IMR-90 (cell line): ENCODE measurements around the gene LTBP1. TPM values are rescaled to one million over a fixed set of nuclear protein-coding genes. Genes with fewer than 3 reads are reported as not detected.

ENCODE experiments used
- ATAC-seq: fragments of 200-7000 bp; cut with Tn5 transposase; 2 replicates; pipeline ENCODE4 v1.9.1; 2020; ENCODE audit warnings: low read depth, mild to moderate bottlenecking, moderate library complexity
- BruUV-seq: library from RNA; stranded (reverse); fragments of 400-500 nt; replicated peaks from 2 replicates; lab custom pipeline; 2021; lab: Mats Ljungman, UMichigan
- CTCF ChIA-PET: fragments of 300-600 bp; formaldehyde crosslinking; extraction: SDS; loops from one replicate; lab custom pipeline; 2021; ENCODE audit warnings: antibody characterized with exemption; lab: Yijun Ruan, JAX
- POLR2A ChIA-PET: fragments of 300-600 bp; sonication (Branson Sonifier 250); formaldehyde crosslinking; loops from one replicate; lab custom pipeline; 2022; ENCODE audit warnings: antibody characterized with exemption; ENCODE audit not compliant: unreplicated experiment; lab: Charles Lee
- DNase-seq: peaks from one replicate; pipeline ENCODE4 v3.0.0; 2013
- H2AFZ ChIP-seq: replicated peaks from 2 replicates; pipeline ENCODE3; 2013; ENCODE audit warnings: low read length, mild to moderate bottlenecking; ENCODE audit not compliant: poor library complexity
- H2AK5ac ChIP-seq: 2 replicates; pipeline ENCODE4 v1.6.1; 2013; ENCODE audit warnings: low read depth, low read length, inconsistent platforms
- H2AK9ac ChIP-seq: replicated peaks from 2 replicates; pipeline ENCODE3; 2013; ENCODE audit warnings: mild to moderate bottlenecking, low read depth, low read length, moderate library complexity; ENCODE audit not compliant: poor library complexity
- H2BK120ac ChIP-seq: 2 replicates; pipeline ENCODE4 v1.6.1; 2013; ENCODE audit warnings: low read depth, low read length, inconsistent platforms
- H2BK15ac ChIP-seq: 3 replicates; pipeline ENCODE4 v1.6.1; 2013; ENCODE audit warnings: low read depth, low read length, inconsistent platforms
- H2BK20ac ChIP-seq: 2 replicates; pipeline ENCODE4 v1.6.1; 2013; ENCODE audit warnings: low read depth, mild to moderate bottlenecking, inconsistent platforms, low read length, moderate library complexity
- H2BK5ac ChIP-seq: 2 replicates; pipeline ENCODE4 v1.6.1; 2013; ENCODE audit warnings: mild to moderate bottlenecking, low read depth, low read length, inconsistent platforms; ENCODE audit not compliant: poor library complexity, severe bottlenecking
- H3K14ac ChIP-seq: replicated peaks from 2 replicates; pipeline ENCODE4 v1.6.1; 2013; ENCODE audit warnings: low read depth, low read length, inconsistent platforms
- H3K18ac ChIP-seq: 2 replicates; pipeline ENCODE4 v1.6.1; 2013; ENCODE audit warnings: low read depth, low read length, control low read depth
- H3K23ac ChIP-seq: 2 replicates; pipeline ENCODE4 v1.6.1; 2013; ENCODE audit warnings: low read depth, low read length, inconsistent platforms
- H3K27ac ChIP-seq: 2 replicates; pipeline ENCODE4 v1.5.1; 2013; ENCODE audit warnings: mild to moderate bottlenecking, control low read depth, low read length; ENCODE audit not compliant: insufficient read depth
- H3K27me3 ChIP-seq: 2 replicates; pipeline ENCODE4 v1.6.1; 2013; ENCODE audit warnings: low read length; ENCODE audit not compliant: control insufficient read depth, insufficient read depth
- H3K36me3 ChIP-seq: 2 replicates; pipeline ENCODE4 v1.6.1; 2013; ENCODE audit warnings: low read length, mixed read lengths; ENCODE audit not compliant: control insufficient read depth, insufficient read depth
- H3K4ac ChIP-seq: 2 replicates; pipeline ENCODE4 v1.6.1; 2013; ENCODE audit warnings: low read depth, low read length, inconsistent platforms
- H3K4me1 ChIP-seq: 2 replicates; pipeline ENCODE4 v1.6.1; 2013; ENCODE audit warnings: low read length, mixed read lengths; ENCODE audit not compliant: control insufficient read depth, insufficient read depth
- H3K4me2 ChIP-seq: 2 replicates; pipeline ENCODE4 v1.6.1; 2013; ENCODE audit warnings: low read depth, mild to moderate bottlenecking, control low read depth, low read length, moderate library complexity
- H3K4me3 ChIP-seq: 2 replicates; pipeline ENCODE4 v1.5.1; 2013; ENCODE audit warnings: low read depth, mild to moderate bottlenecking, control low read depth, low read length, moderate library complexity; ENCODE audit not compliant: insufficient read depth
- H3K56ac ChIP-seq: 2 replicates; pipeline ENCODE4 v1.6.1; 2013; ENCODE audit warnings: low read length, inconsistent platforms; ENCODE audit not compliant: insufficient read depth; ENCODE audit errors: extremely low read depth
- H3K79me1 ChIP-seq, 2 experiments: 2 replicates each; pipeline ENCODE4 v1.6.1; 2013; ENCODE audit warnings: low read length in 2 of 2, inconsistent platforms in 1 of 2, low read depth in 1 of 2
- H3K9ac ChIP-seq: 2 replicates; pipeline ENCODE4 v1.6.1; 2013; ENCODE audit warnings: low read depth, low read length, control low read depth
- H3K9me1 ChIP-seq: 2 replicates; pipeline ENCODE4 v1.6.1; 2013; ENCODE audit warnings: low read length, inconsistent platforms; ENCODE audit not compliant: insufficient read depth
- H3K9me3 ChIP-seq: 2 replicates; pipeline ENCODE4 v1.6.1; 2013; ENCODE audit warnings: low read length; ENCODE audit not compliant: control insufficient read depth, insufficient read depth
- H4K20me1 ChIP-seq: 2 replicates; pipeline ENCODE4 v1.6.1; 2013; ENCODE audit warnings: low read length, inconsistent platforms; ENCODE audit not compliant: insufficient read depth
- H4K5ac ChIP-seq: 2 replicates; pipeline ENCODE4 v1.6.1; 2013; ENCODE audit warnings: mild to moderate bottlenecking, low read depth, low read length, control low read depth
- H4K8ac ChIP-seq, 2 experiments: 2 replicates each; pipeline ENCODE4 v1.6.1; 2013; ENCODE audit warnings: low read depth in 2 of 2, low read length in 2 of 2, control low read depth in 1 of 2, inconsistent platforms in 1 of 2
- H4K91ac ChIP-seq: 2 replicates; pipeline ENCODE4 v1.6.1; 2013; ENCODE audit warnings: low read depth, low read length, inconsistent platforms; ENCODE audit not compliant: insufficient read depth
- BHLHE40 ChIP-seq: fragments of 150-350 bp; IDR thresholded peaks from 2 replicates; pipeline ENCODE4 v1.6.1; 2016; ENCODE audit warnings: mild to moderate bottlenecking, low read depth, low read length
- CEBPB ChIP-seq: IDR thresholded peaks from 2 replicates; pipeline ENCODE4 v1.6.1; 2012; ENCODE audit warnings: low read depth, low read length, improper control_type of control experiment
- CHD1 ChIP-seq: IDR thresholded peaks from 2 replicates; pipeline ENCODE4 v1.6.1; 2012; ENCODE audit warnings: low read depth, low read length, improper control_type of control experiment
- CTCF ChIP-seq: conservative IDR thresholded peaks from 2 replicates; pipeline ENCODE4 v1.5.1; 2012; ENCODE audit warnings: mild to moderate bottlenecking, low read depth, low read length, improper control_type of control experiment
- ELK1 ChIP-seq: fragments of 150-350 bp; IDR thresholded peaks from 2 replicates; pipeline ENCODE4 v1.6.1; 2016; ENCODE audit warnings: low read depth, mild to moderate bottlenecking, low read length, moderate library complexity, borderline replicate concordance
- FOS ChIP-seq: fragments of 150-350 bp; IDR thresholded peaks from 2 replicates; pipeline ENCODE4 v1.6.1; 2016; ENCODE audit warnings: low read depth, low read length
- MAFK ChIP-seq: IDR thresholded peaks from 2 replicates; pipeline ENCODE4 v1.6.1; 2012; ENCODE audit warnings: low read depth, low read length, improper control_type of control experiment
- MAZ ChIP-seq: IDR thresholded peaks from 2 replicates; pipeline ENCODE4 v1.6.1; 2012; ENCODE audit warnings: low read depth, mild to moderate bottlenecking, low read length, improper control_type of control experiment, moderate library complexity, borderline replicate concordance
- MXI1 ChIP-seq: IDR thresholded peaks from 2 replicates; pipeline ENCODE4 v1.6.1; 2012; ENCODE audit warnings: low read depth, mild to moderate bottlenecking, low read length, moderate library complexity, borderline replicate concordance
- NFE2L2 ChIP-seq: fragments of 150-350 bp; IDR thresholded peaks from 2 replicates; pipeline ENCODE4 v1.6.1; 2016; ENCODE audit warnings: low read depth, mild to moderate bottlenecking, low read length
- POLR2A ChIP-seq: IDR thresholded peaks from 2 replicates; pipeline ENCODE4 v1.6.1; 2012; ENCODE audit warnings: mild to moderate bottlenecking, low read depth, low read length
- RAD21 ChIP-seq: IDR thresholded peaks from 2 replicates; pipeline ENCODE4 v1.6.1; 2012; ENCODE audit warnings: low read length, improper control_type of control experiment
- RCOR1 ChIP-seq: IDR thresholded peaks from 2 replicates; pipeline ENCODE4 v1.6.1; 2012; ENCODE audit warnings: mild to moderate bottlenecking, low read length, improper control_type of control experiment; ENCODE audit not compliant: insufficient replicate concordance
- RFX5 ChIP-seq: IDR thresholded peaks from 2 replicates; pipeline ENCODE4 v1.8.0; 2012; ENCODE audit warnings: low read depth, mild to moderate bottlenecking, low read length, moderate library complexity
- USF2 ChIP-seq: fragments of 150-350 bp; IDR thresholded peaks from 2 replicates; pipeline ENCODE4 v1.6.1; 2017; ENCODE audit warnings: mild to moderate bottlenecking, antibody characterized with exemption, low read length, low read depth
- WGBS, 2 experiments: methylation state at CpG; one replicate each; pipeline versions ENCODE4 v1.1.5 to v1.1.7; 2013; ENCODE audit warnings: missing lambda C conversion rate in 2 of 2; ENCODE audit not compliant: insufficient read length in 1 of 2; ENCODE audit errors: extremely low coverage in 2 of 2; 5-methylcytosine and 5-hydroxymethylcytosine counted together
- dilution Hi-C: fragments of 300-500 bp; cut with HindIII; formaldehyde crosslinking; loops from one replicate; pipeline ENCODE4 v1.14.3; 2018; ENCODE audit warnings: low sequenced_read_pairs; ENCODE audit not compliant: unreplicated experiment
- in situ Hi-C: fragments of 300-500 bp; cut with MboI; formaldehyde crosslinking; loops from 3 replicates; pipeline ENCODE4 v1.14.3; 2019; ENCODE audit warnings: low sequenced_read_pairs, inconsistent platforms, mixed read lengths
- intact Hi-C: fragments of 100-400 bp; cut with micrococcal nuclease; formaldehyde crosslinking; loops from 2 replicates; pipeline ENCODE4 v1.10.0; 2022
- polyA plus RNA-seq, 3 experiments: library from polyadenylated mRNA; depleted of rRNA; stranded (reverse); fragments of >200 nt; gene quantifications; 2 replicates each; pipeline ENCODE4 v1.2.3, GENCODE V29; 2012; ENCODE audit warnings: low replicate concordance in 1 of 3
- total RNA-seq: library from RNA; depleted of rRNA; stranded (reverse); fragments of >200 nt; gene quantifications from 2 replicates; pipeline ENCODE4 v1.2.3, GENCODE V29; 2012

LTBP1 gene
- total and polyA plus RNA-seq, 2 of the 4 experiments (the other 2 are of a cell fraction) = 235 to 326 TPM

- H4K8ac ChIP-seq = no peak overlapping the region
- no peaks in the 10 kb centered on the region for H3K27me3 ChIP-seq
- no peak overlapping the region for H2AFZ ChIP-seq
- peaks cover 1% of the 10 kb centered on the region; the same call in 1 of the 2 replicates for H3K36me3 ChIP-seq
- peaks cover 11% of the 10 kb centered on the region for H3K9me1 ChIP-seq
- no peak overlapping the region for H3K27ac ChIP-seq
- WGBS, 2 experiments = no CpG with 5 or more reads among the region's 3 CpGs
- no peak overlapping the region for H2BK120ac ChIP-seq
- no peak overlapping the region for H4K91ac ChIP-seq
- H3K14ac ChIP-seq = no peak overlapping the region
- peaks cover 3% of the 10 kb centered on the region; the same call in 1 of the 2 replicates for H4K20me1 ChIP-seq
- H3K4ac ChIP-seq = no peak overlapping the region
- BruUV-seq = no TSS peak
- H4K5ac ChIP-seq = no peak overlapping the region
- H2BK20ac ChIP-seq = no peak overlapping the region
- no peak overlapping the region for H2AK5ac ChIP-seq
- no peak overlapping the region for H2BK5ac ChIP-seq
- H3K56ac ChIP-seq = no peak overlapping the region
- H3K23ac ChIP-seq = no peak overlapping the region
- ATAC-seq (no peak), DNase-seq (no peak)
- no peak overlapping the region for H3K4me2 ChIP-seq
- dilution Hi-C loops = no loop called here
- in situ Hi-C loops = no loop called here
- no peak overlapping the region for H2AK9ac ChIP-seq
- H3K9me3 ChIP-seq = no peaks in the 10 kb centered on the region
- intact Hi-C loops = loop anchor here (10.0 kb wide), 1 partner anchor 622 kb away; no protein-coding TSS in a partner anchor
- no peak overlapping the region for H3K18ac ChIP-seq
- POLR2A ChIA-PET = no interaction called here
- no peak overlapping the region for H3K9ac ChIP-seq
- TF ChIP-seq MAFK (no peak), CTCF (no peak), FOS (no peak), RFX5 (no peak), POLR2A (no peak), BHLHE40 (no peak), NFE2L2 (no peak), MAZ (no peak), CEBPB (no peak), CHD1 (no peak), ELK1 (no peak), MXI1 (no peak), RCOR1 (no peak), USF2 (no peak), RAD21 (no peak)
- H3K79me1 ChIP-seq = peaks cover 7 to 61% of the 10 kb centered on the region in 2 experiments
- peaks cover 7% of the 10 kb centered on the region; the same call in 1 of the 2 replicates for H3K4me1 ChIP-seq
- H3K4me3 ChIP-seq = no peak overlapping the region
- H2BK15ac ChIP-seq = no peak overlapping the region
- CTCF ChIA-PET = no interaction called here
Observed at GRCh38 chr2:32962690-32963089, 15.9 kb downstream of the LTBP1 start.
